A549 treated with Mapracorat at 1 μM for 4 hours (cell line): ENCODE measurements around the gene ANKRD35. TPM values are rescaled to one million over a fixed set of nuclear protein-coding genes. Genes with fewer than 3 reads are reported as not detected.

ENCODE experiments used
- total RNA-seq: library from RNA; stranded (reverse); fragments of 200-300 nt; extraction: Qiagen RNA extraction; gene quantifications from 5 replicates; pipeline ENCODE4 v1.2.3, GENCODE V29; 2022

The ANKRD35 gene, protein sequence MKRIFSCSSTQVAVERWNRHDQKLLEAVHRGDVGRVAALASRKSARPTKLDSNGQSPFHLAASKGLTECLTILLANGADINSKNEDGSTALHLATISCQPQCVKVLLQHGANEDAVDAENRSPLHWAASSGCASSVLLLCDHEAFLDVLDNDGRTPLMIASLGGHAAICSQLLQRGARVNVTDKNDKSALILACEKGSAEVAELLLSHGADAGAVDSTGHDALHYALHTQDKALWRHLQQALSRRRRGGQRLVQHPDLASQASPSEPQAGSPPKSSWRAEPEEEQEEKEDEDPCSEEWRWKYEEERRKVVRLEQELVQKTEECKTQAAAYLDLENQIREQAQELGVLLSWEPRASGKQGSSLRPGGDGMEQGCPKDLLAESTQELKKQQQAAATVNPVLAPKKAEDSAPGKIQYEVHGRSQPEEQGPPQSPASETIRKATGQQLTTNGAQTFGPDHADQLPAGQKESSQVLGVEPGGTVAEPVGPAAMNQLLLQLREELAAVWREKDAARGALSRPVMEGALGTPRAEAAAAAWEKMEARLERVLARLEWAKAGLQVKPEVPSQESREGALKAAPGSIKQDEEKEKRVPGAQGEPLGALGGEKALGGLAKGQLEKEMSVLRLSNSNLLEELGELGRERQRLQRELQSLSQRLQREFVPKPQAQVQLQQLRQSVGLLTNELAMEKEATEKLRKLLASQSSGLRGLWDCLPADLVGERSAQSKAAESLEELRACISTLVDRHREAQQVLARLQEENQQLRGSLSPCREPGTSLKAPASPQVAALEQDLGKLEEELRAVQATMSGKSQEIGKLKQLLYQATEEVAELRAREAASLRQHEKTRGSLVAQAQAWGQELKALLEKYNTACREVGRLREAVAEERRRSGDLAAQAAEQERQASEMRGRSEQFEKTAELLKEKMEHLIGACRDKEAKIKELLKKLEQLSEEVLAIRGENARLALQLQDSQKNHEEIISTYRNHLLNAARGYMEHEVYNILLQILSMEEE
- 0.04 to 0.08 TPM (median 0.05 TPM) in 3 of 5 replicates, not detected in the others for total RNA-seq

GRCh38 chr1:145885738-145886287 is at the start of gene ANKRD35:
Gene ANKRD35, minus strand, starts transcription at chr1:145885866. Its CDS starts 108 bp downstream, at chr1:145885758.

DNA sequence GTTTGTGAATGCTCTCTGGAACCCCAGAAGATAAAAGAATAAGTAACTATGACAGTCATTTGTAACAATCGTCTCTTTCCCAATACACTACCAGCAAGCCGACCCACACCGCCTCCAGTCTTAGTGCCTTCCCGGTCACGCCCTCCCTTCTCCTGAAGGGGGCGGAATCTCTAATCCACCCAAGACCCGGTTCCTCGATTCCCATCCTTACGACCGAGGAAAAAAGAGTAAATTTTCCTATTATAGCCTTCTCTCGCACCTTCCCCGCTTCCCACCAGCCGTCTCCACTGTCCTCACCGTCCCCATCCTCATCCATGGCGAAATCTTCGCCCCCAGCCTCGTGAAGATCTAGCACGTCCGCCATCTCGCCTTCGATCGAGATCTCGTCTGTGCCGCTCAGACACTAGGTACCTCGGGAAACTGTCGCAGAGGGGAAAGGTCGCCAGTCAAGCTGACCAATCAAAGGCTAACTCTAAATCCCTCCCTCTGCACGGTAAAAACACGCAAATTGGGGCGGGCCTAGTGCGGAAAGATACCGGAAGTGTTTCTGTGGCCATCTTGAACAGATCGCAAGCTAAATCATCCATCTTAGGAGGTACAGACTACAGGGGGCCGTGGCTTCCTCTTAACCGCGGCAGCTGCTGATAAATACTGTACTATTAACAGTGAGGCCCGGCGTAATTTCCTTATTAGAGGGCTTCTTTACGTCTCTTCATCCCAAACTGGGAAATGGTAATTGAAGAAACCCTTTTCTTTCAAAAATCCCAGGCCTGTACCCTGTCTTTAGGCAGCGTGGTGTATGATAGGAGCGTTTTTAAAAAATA is 41.6 kb upstream of the ANKRD35 start, which contains the start of gene RBM8A:
Gene RBM8A (minus strand): TSS at position 422 of the 824 bp plus-strand sequence. CDS start 58 bp downstream, at position 364.

DNA sequence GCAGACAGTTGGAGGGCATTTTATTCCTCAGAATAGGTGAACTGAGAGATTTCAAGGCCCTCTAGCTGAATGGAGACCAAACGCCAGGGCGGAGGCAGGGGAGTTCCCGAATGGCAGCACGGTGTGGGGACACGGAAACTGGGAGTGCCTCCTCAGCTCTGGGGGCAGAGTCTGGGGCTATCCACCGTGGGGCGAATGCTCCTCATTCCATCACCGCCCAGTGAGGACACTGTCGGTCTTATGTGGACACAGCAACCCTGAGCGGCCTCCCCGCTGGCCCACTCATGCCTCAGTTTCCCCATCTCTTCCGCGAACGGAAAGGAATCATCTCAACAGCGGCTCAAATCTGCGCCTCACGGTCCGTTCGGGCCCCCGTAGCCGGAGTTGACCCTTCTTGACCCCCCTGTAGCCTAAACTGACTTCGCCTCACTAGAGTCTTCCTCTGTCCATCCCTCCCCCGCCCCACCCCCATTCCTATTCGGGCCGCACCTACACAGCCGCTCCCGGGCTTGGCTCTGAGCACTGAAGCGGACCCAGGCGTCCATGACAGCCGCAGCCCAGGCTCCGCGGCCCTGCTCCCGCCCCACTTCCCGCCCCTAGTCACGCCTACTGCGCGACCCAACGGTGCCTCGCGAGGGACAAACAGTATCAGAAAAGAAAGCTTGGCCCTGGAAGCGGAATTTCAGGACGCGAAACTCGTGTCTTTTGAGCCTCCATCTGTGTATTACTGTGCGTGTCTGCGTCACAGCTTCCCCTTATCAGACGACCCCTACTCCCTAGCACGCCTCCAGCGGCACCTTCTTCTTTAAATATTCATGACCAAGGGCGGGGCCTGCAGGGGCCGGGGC is 32.7 kb upstream of the ANKRD35 start, which contains the start of gene PEX11B:
Gene PEX11B (minus strand): TSS at position 574 of the 848 bp plus-strand sequence. CDS start 29 bp downstream, at position 545.

DNA sequence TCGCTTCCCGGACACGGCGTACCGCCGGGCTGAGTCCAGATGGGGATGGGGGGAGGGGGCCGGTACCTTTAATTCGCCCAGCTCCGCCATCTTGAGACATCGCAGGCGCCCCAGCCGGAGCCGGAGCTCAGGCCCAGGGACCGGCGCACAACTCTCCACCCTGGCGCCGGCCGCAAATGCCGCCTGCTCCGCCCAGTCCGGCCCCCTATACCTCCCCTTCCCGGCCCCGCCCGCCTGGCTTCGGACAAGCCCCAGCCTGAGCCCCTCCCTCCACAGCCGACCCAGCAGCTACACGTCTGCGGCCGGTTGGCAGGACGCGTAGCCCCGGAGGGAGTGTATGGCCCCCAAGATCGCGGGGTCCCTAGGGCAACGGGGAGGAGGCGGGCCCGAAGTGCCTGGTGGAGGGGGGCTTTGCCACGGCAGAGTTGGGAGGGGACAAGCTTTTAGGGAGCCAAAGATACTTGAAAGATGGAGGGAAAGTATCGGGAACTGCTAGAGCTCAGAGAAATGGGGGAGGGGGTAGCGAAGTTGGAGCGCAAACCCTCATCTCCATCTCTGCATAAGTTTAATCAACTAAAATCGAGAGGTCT is 26.7 kb downstream of the ANKRD35 start, which contains the start of gene PIAS3:
Gene PIAS3 (minus strand): TSS at position 181 of the 590 bp plus-strand sequence. CDS start 91 bp downstream, at position 90.

DNA sequence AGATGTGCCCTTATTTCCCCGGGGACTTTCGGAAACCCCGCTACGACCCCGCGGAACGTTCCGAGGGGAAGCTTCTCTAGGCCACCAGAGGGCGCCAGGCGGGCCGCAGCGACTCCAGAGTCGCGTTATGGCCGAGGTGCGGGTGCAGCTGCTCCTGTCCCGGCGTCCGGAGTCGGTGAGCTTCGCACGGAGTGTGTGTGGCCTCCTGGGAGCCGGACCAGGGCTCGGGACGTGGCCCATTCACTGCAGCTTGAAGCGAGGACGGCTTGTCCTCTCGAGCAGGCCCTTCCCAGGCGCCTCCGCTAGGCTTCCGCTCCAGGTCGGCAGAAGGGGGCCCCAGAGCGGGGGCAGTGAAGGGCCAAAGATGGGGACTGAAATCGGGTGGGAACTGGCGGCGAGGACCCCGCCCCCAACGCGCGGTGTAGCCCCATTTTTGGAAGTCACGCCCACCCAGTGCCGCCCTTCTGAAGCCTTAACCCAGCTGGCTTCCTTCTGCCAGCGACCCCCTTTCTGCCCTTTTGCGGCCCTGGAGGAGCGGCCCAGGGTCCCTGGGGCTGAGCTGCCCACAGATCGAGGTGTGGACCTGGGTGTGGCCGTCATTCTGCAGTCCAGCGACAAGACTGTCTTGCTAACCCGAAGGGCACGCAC is 40.0 kb downstream of the ANKRD35 start, which contains the start of gene NUDT17:
Gene NUDT17 (plus strand): TSS at position 117 of the 648 bp plus-strand sequence. CDS start 11 bp downstream, at position 128.

GRCh38 chr1:145823565-145824498 is 61.8 kb downstream of the ANKRD35 start, which contains the start of the genes POLR3C and RNF115:
Gene POLR3C, plus strand, starts transcription at chr1:145824200. Its CDS starts 1,577 bp downstream, at chr1:145825777.
Gene RNF115, minus strand, starts transcription at chr1:145824095. Its CDS starts 222 bp downstream, at chr1:145823873.

Other genes with a start within 250 kb of the ANKRD35 start
- 0.72 to 1.1 TPM (median 0.83 TPM) in 5 replicates for gene PDZK1, start 178.5 kb downstream of the ANKRD35 start, total RNA-seq
- not detected in 5 replicates for gene CD160, start 166.4 kb downstream of the ANKRD35 start, total RNA-seq
- gene RNF115, start 61.8 kb downstream of the ANKRD35 start, total RNA-seq, result 12.3 to 13.3 TPM (median 13.1 TPM) in 5 replicates
- gene POLR3C, start 61.7 kb downstream of the ANKRD35 start, total RNA-seq, result 35.4 to 41.4 TPM (median 38.1 TPM) in 5 replicates
- 6.0 to 7.2 TPM (median 7.1 TPM) in 5 replicates for gene NUDT17, start 40.2 kb downstream of the ANKRD35 start, total RNA-seq
- gene PIAS3, start 26.8 kb downstream of the ANKRD35 start, total RNA-seq, result 34.4 to 41.6 TPM (median 40.6 TPM) in 5 replicates
- gene ITGA10, start 24.2 kb upstream of the ANKRD35 start, total RNA-seq, result 1.2 to 1.9 TPM (median 1.7 TPM) in 5 replicates
- 33.2 to 41.4 TPM (median 36.2 TPM) in 5 replicates for gene PEX11B, start 32.9 kb upstream of the ANKRD35 start, total RNA-seq
- 224 to 253 TPM (median 231 TPM) in 5 replicates for gene RBM8A, start 41.6 kb upstream of the ANKRD35 start, total RNA-seq
- 10.3 to 12.0 TPM (median 11.7 TPM) in 5 replicates for gene LIX1L, start 72.2 kb upstream of the ANKRD35 start, total RNA-seq
- gene ANKRD34A, start 78.7 kb upstream of the ANKRD35 start, total RNA-seq, result 0.21 to 0.42 TPM (median 0.27 TPM) in 5 replicates
- gene POLR3GL, start 78.8 kb upstream of the ANKRD35 start, total RNA-seq, result 9.2 to 13.8 TPM (median 12.7 TPM) in 5 replicates
- gene TXNIP, start 110.7 kb upstream of the ANKRD35 start, total RNA-seq, result 0.16 to 0.36 TPM (median 0.23 TPM) in 5 replicates
- gene HJV, start 135.9 kb upstream of the ANKRD35 start, total RNA-seq, result not detected in 5 replicates